RWPE2 (cell line): ENCODE results near the gene ITCH.

Experiments
- ATAC-seq: fragments of 200-7000 bp; cut with Tn5 transposase; 3 replicates; pipeline ENCODE4 v1.9.1; 2021; ENCODE audit warnings: low read depth
- DNase-seq: peaks from one replicate; pipeline ENCODE4 v3.0.0-alpha.2; 2020; ENCODE audit warnings: low spot score
- H3K27ac ChIP-seq: fragments of 450-650 bp; 2 replicates; pipeline ENCODE4 v1.5.1; 2017; ENCODE audit warnings: mild to moderate bottlenecking; ENCODE audit not compliant: poor library complexity, severe bottlenecking
- H3K27me3 ChIP-seq: fragments of 250-450 bp; sonication (Bioruptor Pico); 2 replicates; pipeline ENCODE4 v1.5.1; 2021; ENCODE audit warnings: mild to moderate bottlenecking, moderate library complexity; ENCODE audit not compliant: insufficient read depth, poor library complexity, severe bottlenecking
- H3K36me3 ChIP-seq: fragments of 250-450 bp; sonication (Bioruptor Pico); 2 replicates; pipeline ENCODE4 v1.5.1; 2020; ENCODE audit warnings: low read depth, mild to moderate bottlenecking, moderate library complexity
- H3K4me1 ChIP-seq: fragments of 250-450 bp; sonication (Bioruptor Pico); 2 replicates; pipeline ENCODE4 v1.5.1; 2021; ENCODE audit warnings: mild to moderate bottlenecking, moderate library complexity; ENCODE audit not compliant: insufficient read depth, poor library complexity, severe bottlenecking
- H3K4me3 ChIP-seq: fragments of 250-450 bp; sonication (Bioruptor Pico); 2 replicates; pipeline ENCODE4 v1.5.1; 2021; ENCODE audit warnings: mild to moderate bottlenecking, moderate library complexity; ENCODE audit not compliant: severe bottlenecking
- H3K9me3 ChIP-seq: fragments of 250-450 bp; sonication (Bioruptor Pico); 2 replicates; pipeline ENCODE4 v1.5.1; 2021; ENCODE audit warnings: mild to moderate bottlenecking, moderate library complexity; ENCODE audit not compliant: severe bottlenecking
- TF ChIP-seq, protein P1 (sequence below): fragments of 450-650 bp; IDR thresholded peaks from one replicate; pipeline ENCODE4 v1.5.1; 2017; ENCODE audit warnings: mild to moderate bottlenecking, moderate library complexity; ENCODE audit not compliant: poor library complexity, severe bottlenecking

ITCH gene

GRCh38 chr20:34536798-34537394 lies 173.8 kb downstream of the ITCH start:
- no peak overlapping the region for H3K4me3 ChIP-seq
- no peaks in the 10 kb centered on the region for H3K9me3 ChIP-seq
- H3K27ac ChIP-seq = no peak overlapping the region
- ATAC-seq (no peak), DNase-seq (peak; percentile 87)
- TF ChIP-seq, protein P1, sequence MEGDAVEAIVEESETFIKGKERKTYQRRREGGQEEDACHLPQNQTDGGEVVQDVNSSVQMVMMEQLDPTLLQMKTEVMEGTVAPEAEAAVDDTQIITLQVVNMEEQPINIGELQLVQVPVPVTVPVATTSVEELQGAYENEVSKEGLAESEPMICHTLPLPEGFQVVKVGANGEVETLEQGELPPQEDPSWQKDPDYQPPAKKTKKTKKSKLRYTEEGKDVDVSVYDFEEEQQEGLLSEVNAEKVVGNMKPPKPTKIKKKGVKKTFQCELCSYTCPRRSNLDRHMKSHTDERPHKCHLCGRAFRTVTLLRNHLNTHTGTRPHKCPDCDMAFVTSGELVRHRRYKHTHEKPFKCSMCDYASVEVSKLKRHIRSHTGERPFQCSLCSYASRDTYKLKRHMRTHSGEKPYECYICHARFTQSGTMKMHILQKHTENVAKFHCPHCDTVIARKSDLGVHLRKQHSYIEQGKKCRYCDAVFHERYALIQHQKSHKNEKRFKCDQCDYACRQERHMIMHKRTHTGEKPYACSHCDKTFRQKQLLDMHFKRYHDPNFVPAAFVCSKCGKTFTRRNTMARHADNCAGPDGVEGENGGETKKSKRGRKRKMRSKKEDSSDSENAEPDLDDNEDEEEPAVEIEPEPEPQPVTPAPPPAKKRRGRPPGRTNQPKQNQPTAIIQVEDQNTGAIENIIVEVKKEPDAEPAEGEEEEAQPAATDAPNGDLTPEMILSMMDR = no peak
- H3K4me1 ChIP-seq = no peaks in the 10 kb centered on the region
- H3K36me3 ChIP-seq = peaks cover 96% of the 10 kb centered on the region
- no peaks in the 10 kb centered on the region for H3K27me3 ChIP-seq

DNA sequence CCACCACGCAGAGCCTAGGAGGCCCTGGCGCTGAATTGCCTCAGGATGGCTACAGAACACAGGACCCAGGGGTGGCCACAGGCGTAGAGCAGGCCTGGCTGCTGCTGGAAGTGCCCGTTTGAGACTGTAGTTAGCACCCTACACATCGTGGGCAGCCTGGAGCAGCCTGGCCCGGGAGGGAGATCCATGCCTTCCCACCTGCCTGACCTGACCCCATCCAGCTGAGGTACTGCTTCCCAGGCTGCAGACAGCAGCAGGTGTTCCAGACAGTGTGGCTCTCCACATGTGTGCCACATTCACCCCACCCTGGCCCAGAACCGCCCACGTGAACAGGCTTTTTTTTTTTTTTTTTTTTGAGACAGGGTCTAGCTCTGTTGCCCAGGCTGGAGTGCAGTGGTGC lies 174.6 kb downstream of the ITCH start:
- Histone ChIP-seq H3K27ac (no peak overlapping the region), H3K4me3 (no peak overlapping the region), H3K4me1 (no peaks in the 10 kb centered on the region), H3K27me3 (no peaks in the 10 kb centered on the region), H3K9me3 (no peaks in the 10 kb centered on the region), H3K36me3 (peaks cover 89% of the 10 kb centered on the region)
- DNase-seq (peak; percentile 78), ATAC-seq (peak; percentile 9; the same call in 2 of the 3 replicates)
- TF ChIP-seq, protein P1 = no peak

DNA sequence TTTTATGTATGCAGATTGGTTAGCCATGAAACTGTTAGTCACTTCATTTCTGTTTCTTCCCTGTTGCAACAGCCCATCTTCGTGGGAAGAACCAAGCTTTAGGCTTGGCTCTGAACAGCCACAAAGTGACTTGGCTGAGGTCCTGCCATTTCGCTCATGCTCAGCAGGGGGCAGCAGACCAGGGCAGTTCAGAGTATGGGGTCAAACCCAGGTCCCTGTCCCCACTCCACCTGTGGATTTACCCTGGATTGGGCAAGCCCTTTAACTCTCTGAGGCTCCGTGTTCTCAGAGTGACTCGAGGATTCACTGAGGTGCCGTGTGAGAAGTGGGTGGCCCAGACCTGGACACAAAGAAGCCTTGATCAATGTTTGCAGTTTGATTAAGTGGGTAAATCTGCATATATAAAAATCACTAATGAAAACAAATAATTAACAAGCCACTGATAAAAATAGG lies 175.6 kb downstream of the ITCH start:
- Histone ChIP-seq H3K4me1 (no peaks in the 10 kb centered on the region), H3K27ac (no peak overlapping the region), H3K36me3 (peaks cover 79% of the 10 kb centered on the region), H3K27me3 (no peaks in the 10 kb centered on the region), H3K4me3 (no peak overlapping the region), H3K9me3 (no peaks in the 10 kb centered on the region)
- DNase-seq = peak; percentile 67
- ATAC-seq = peak; percentile 35; the same call in 2 of the 3 replicates
- TF ChIP-seq, protein P1 = peak; percentile 97

- no peaks in the 10 kb centered on the region for H3K9me3 ChIP-seq
- peaks cover 68% of the 10 kb centered on the region for H3K36me3 ChIP-seq
- ATAC-seq (no peak), DNase-seq (no peak)
- H3K27ac ChIP-seq = no peak overlapping the region
- TF ChIP-seq, protein P1 = no peak
- H3K4me3 ChIP-seq = no peak overlapping the region
- no peaks in the 10 kb centered on the region for H3K4me1 ChIP-seq
- H3K27me3 ChIP-seq = no peaks in the 10 kb centered on the region
Observed at GRCh38 chr20:34539756-34540155, 176.7 kb downstream of the ITCH start.

DNA sequence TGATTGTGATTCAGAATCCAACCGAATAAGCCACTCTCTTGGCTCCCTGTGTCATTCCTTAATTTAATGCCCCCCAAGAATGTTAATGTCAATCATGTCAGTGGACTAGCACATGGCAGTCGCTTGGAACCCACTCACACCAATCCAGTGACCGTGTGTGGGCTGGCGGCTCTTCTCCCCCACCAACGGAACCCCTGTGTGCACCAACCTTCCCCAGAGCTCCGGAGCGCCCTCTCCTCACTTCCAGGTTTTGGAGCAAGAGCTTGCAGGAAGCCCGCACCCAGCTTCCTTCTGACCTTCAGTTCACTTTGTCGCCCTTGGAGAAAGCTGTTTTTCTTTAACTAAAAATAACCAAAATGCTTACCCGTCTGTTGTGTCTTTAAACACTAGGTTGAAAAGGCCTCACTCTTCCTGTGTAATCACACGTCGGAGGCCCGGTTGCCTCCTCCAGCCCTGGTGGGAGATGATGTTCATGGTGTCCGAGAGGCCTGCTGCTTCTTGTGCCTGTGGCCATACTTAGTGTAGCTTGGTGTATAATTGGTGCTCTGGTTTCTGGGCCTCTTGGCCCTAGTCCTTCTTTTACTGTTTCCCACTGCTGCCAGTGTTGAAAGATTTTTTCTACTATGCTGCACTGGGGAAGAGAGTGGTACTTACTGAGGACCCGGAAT lies 177.7 kb downstream of the ITCH start:
- DNase-seq (no peak), ATAC-seq (no peak)
- Histone ChIP-seq H3K27ac (no peak overlapping the region), H3K36me3 (peaks cover 58% of the 10 kb centered on the region), H3K27me3 (no peaks in the 10 kb centered on the region), H3K9me3 (no peaks in the 10 kb centered on the region), H3K4me1 (no peaks in the 10 kb centered on the region), H3K4me3 (no peak overlapping the region)
- TF ChIP-seq, protein P1 = no peak
